HL-60 (cell line): ENCODE measurements around the gene TANC1.

Experiments used
- CTCF ChIP-seq: IDR thresholded peaks from one replicate; pipeline ENCODE4 v1.5.1; 2011; ENCODE audit warnings: low read length, control low read depth, inconsistent platforms; ENCODE audit not compliant: insufficient read depth
- POLR2AphosphoS5 ChIP-seq: IDR thresholded peaks from 2 replicates; pipeline ENCODE4 v1.6.1; 2012; ENCODE audit warnings: low read depth

- TF ChIP-seq POLR2AphosphoS5 (no peak), CTCF (no peak)
Observed at GRCh38 chr2:159082119-159082518, 113.7 kb downstream of the TANC1 start.
